Calu3 (cell line): Measurements from ENCODE around the gene FTO. TPM values are rescaled to one million over a fixed set of nuclear protein-coding genes. Genes with fewer than 3 reads are reported as not detected.

Experiments used
- BruUV-seq: library from RNA; stranded (reverse); fragments of 400-500 nt; replicated peaks from 2 replicates; lab custom pipeline; 2021; lab: Mats Ljungman, UMichigan
- CTCF ChIA-PET: fragments of 300-600 bp; sonication (Branson Sonifier 250); formaldehyde crosslinking; loops from one replicate; lab custom pipeline; 2022; ENCODE audit warnings: antibody characterized with exemption; lab: Charles Lee
- DNase-seq: peaks from one replicate; pipeline ENCODE4 v3.0.0; 2022
- H3K27ac Mint-ChIP-seq: one replicate; pipeline ENCODE4 v1.8.0; 2022; ENCODE audit warnings: mixed read lengths; ENCODE audit not compliant: unreplicated experiment
- H3K27me3 Mint-ChIP-seq: one replicate; pipeline ENCODE4 v1.8.0; 2022; ENCODE audit warnings: mixed read lengths; ENCODE audit not compliant: unreplicated experiment
- H3K36me3 Mint-ChIP-seq: one replicate; pipeline ENCODE4 v1.8.0; 2022; ENCODE audit warnings: mild to moderate bottlenecking, moderate library complexity, mixed read lengths; ENCODE audit not compliant: insufficient read depth, unreplicated experiment
- H3K4me1 Mint-ChIP-seq: one replicate; pipeline ENCODE4 v1.8.0; 2022; ENCODE audit warnings: mild to moderate bottlenecking, low read depth, mixed read lengths; ENCODE audit not compliant: unreplicated experiment
- H3K4me3 Mint-ChIP-seq: one replicate; pipeline ENCODE4 v1.8.0; 2022; ENCODE audit warnings: mild to moderate bottlenecking, low read depth, moderate library complexity, mixed read lengths; ENCODE audit not compliant: unreplicated experiment
- H3K9me3 Mint-ChIP-seq: one replicate; pipeline ENCODE4 v1.8.0; 2022; ENCODE audit warnings: low read depth, mixed read lengths; ENCODE audit not compliant: unreplicated experiment
- intact Hi-C: fragments of 100-400 bp; cut with micrococcal nuclease; formaldehyde crosslinking; loops from one replicate; pipeline ENCODE4 v1.10.0; 2022; ENCODE audit not compliant: unreplicated experiment
- total RNA-seq: library from RNA; stranded (reverse); gene quantifications from 2 replicates; pipeline ENCODE4 v1.2.3, GENCODE V29; 2022
- TF ChIP-seq, protein P1 (sequence below): fragments of 200-600 bp; IDR thresholded peaks from one replicate; pipeline ENCODE4 v1.8.0; 2022; ENCODE audit warnings: antibody characterized with exemption; ENCODE audit not compliant: unreplicated experiment

The FTO gene
- total RNA-seq, 1 experiment from 2014 or later: 68.9 TPM

- peaks cover 2% of the 10 kb centered on the region for H3K9me3 Mint-ChIP-seq
- BruUV-seq: no TSS peak
- H3K27ac Mint-ChIP-seq: no peak overlapping the region
- H3K36me3 Mint-ChIP-seq: no peaks in the 10 kb centered on the region
- intact Hi-C loops: no loop called here
- TF ChIP-seq, protein P1, sequence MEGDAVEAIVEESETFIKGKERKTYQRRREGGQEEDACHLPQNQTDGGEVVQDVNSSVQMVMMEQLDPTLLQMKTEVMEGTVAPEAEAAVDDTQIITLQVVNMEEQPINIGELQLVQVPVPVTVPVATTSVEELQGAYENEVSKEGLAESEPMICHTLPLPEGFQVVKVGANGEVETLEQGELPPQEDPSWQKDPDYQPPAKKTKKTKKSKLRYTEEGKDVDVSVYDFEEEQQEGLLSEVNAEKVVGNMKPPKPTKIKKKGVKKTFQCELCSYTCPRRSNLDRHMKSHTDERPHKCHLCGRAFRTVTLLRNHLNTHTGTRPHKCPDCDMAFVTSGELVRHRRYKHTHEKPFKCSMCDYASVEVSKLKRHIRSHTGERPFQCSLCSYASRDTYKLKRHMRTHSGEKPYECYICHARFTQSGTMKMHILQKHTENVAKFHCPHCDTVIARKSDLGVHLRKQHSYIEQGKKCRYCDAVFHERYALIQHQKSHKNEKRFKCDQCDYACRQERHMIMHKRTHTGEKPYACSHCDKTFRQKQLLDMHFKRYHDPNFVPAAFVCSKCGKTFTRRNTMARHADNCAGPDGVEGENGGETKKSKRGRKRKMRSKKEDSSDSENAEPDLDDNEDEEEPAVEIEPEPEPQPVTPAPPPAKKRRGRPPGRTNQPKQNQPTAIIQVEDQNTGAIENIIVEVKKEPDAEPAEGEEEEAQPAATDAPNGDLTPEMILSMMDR: no peak
- CTCF ChIA-PET: interaction anchor here (0.9 kb wide), 1 partner anchor 17 kb away, joined by 3 read pairs; no protein-coding TSS in a partner anchor
- no peak for DNase-seq
- no peak overlapping the region for H3K4me3 Mint-ChIP-seq
- no peaks in the 10 kb centered on the region for H3K4me1 Mint-ChIP-seq
- H3K27me3 Mint-ChIP-seq: peaks cover 45% of the 10 kb centered on the region
These were observed 441.9 kb downstream of the FTO start for GRCh38 chr16:54145881-54146280.

DNA sequence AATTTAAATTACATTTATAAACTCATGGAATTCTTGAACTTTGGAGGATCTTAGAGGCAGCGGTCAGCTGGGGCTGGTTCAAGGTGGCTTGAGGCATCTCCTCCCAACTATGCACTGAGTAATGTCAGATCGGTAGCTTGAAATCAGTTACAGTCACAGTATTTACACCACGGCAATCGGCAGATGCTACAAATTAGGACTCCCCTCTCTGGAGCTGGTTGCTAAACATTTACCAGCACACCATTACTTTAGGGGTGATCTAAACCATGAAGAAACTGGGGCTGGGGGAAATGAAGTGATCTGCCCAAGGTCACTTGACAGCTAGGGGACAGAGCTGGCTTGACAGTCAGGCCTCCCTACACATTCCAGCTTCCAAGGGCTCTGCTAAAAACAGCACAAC, 445.0 kb downstream of the FTO start:
- no peak for DNase-seq
- Mint-ChIP-seq H3K27me3 (peaks cover 30% of the 10 kb centered on the region), H3K27ac (no peak overlapping the region), H3K9me3 (peaks cover 2% of the 10 kb centered on the region), H3K4me3 (no peak overlapping the region), H3K4me1 (no peaks in the 10 kb centered on the region), H3K36me3 (no peaks in the 10 kb centered on the region)
- intact Hi-C loops: no loop called here
- TF ChIP-seq, protein P1: no peak
- no TSS peak for BruUV-seq
- CTCF ChIA-PET: no interaction called here

- TF ChIP-seq, protein P1: no peak
- Mint-ChIP-seq H3K27me3 (peaks cover 40% of the 10 kb centered on the region), H3K36me3 (no peaks in the 10 kb centered on the region), H3K4me1 (no peaks in the 10 kb centered on the region), H3K4me3 (no peak overlapping the region), H3K27ac (no peak overlapping the region), H3K9me3 (peaks cover 6% of the 10 kb centered on the region)
- DNase-seq: no peak
- BruUV-seq: no TSS peak
- intact Hi-C loops: no loop called here
- CTCF ChIA-PET: no interaction called here
These were observed 446.9 kb downstream of the FTO start for GRCh38 chr16:54150861-54151260.

- TF ChIP-seq, protein P1: no peak
- CTCF ChIA-PET: no interaction called here
- BruUV-seq: no TSS peak
- no peaks in the 10 kb centered on the region for H3K36me3 Mint-ChIP-seq
- no peak overlapping the region for H3K4me3 Mint-ChIP-seq
- no peaks in the 10 kb centered on the region for H3K4me1 Mint-ChIP-seq
- H3K27me3 Mint-ChIP-seq: peaks cover 47% of the 10 kb centered on the region
- H3K9me3 Mint-ChIP-seq: peaks cover 6% of the 10 kb centered on the region
- intact Hi-C loops: no loop called here
- no peak for DNase-seq
- no peak overlapping the region for H3K27ac Mint-ChIP-seq
These were observed 448.6 kb downstream of the FTO start for GRCh38 chr16:54152362-54153239.
